Osteoblast (primary cell): Measurements from ENCODE around the gene GRM7. TPM values are rescaled to one million over a fixed set of nuclear protein-coding genes. Genes with fewer than 3 reads are reported as not detected.

ENCODE experiments used
- DNase-seq: peaks from one replicate; pipeline ENCODE4 v3.0.0; 2011; ENCODE audit warnings: low spot score, mixed read lengths; ENCODE audit not compliant: insufficient read length; ENCODE audit errors: missing footprints
- H2AFZ ChIP-seq: 2 replicates; pipeline ENCODE4 v1.6.0; 2011; ENCODE audit warnings: mild to moderate bottlenecking, low read length
- H3K27ac ChIP-seq: 2 replicates; pipeline ENCODE4 v1.5.1; 2011; ENCODE audit warnings: mild to moderate bottlenecking, low read depth, low read length, moderate library complexity
- H3K27me3 ChIP-seq: 2 replicates; pipeline ENCODE4 v1.6.0; 2012; ENCODE audit warnings: mild to moderate bottlenecking, control low read depth, inconsistent platforms, low read length, moderate library complexity; ENCODE audit not compliant: insufficient read depth
- H3K36me3 ChIP-seq: 2 replicates; pipeline ENCODE4 v1.5.1; 2011; ENCODE audit warnings: mild to moderate bottlenecking, low read length, control low read depth, moderate library complexity; ENCODE audit not compliant: insufficient read depth
- H3K4me1 ChIP-seq: 2 replicates; pipeline ENCODE4 v1.5.1; 2011; ENCODE audit warnings: mild to moderate bottlenecking, low read length, control low read depth, moderate library complexity; ENCODE audit not compliant: insufficient read depth
- H3K4me2 ChIP-seq: 2 replicates; pipeline ENCODE4 v1.6.0; 2011; ENCODE audit warnings: mild to moderate bottlenecking, low read length; ENCODE audit not compliant: insufficient read depth
- H3K4me3 ChIP-seq: fragments of 200-600 bp; sonication (generic); 3 replicates; pipeline ENCODE4 v1.5.1; 2012; ENCODE audit warnings: mild to moderate bottlenecking, low read length, inconsistent platforms; ENCODE audit not compliant: insufficient read depth
- H3K79me2 ChIP-seq: 2 replicates; pipeline ENCODE4 v1.6.0; 2012; ENCODE audit warnings: mild to moderate bottlenecking, low read length, control low read depth, inconsistent platforms; ENCODE audit not compliant: insufficient read depth
- H3K9me3 ChIP-seq: 2 replicates; pipeline ENCODE4 v1.5.1; 2011; ENCODE audit warnings: low read depth, low read length, control low read depth
- H4K20me1 ChIP-seq: 2 replicates; pipeline ENCODE4 v1.6.0; 2012; ENCODE audit warnings: mild to moderate bottlenecking, low read length, control low read depth; ENCODE audit not compliant: insufficient read depth
- total RNA-seq: library from RNA; depleted of rRNA; stranded (reverse); fragments of >200 nt; gene quantifications from 2 replicates; pipeline ENCODE4 v1.2.3, GENCODE V29; 2012
- TF ChIP-seq, protein P1 (sequence below): IDR thresholded peaks from 2 replicates; pipeline ENCODE4 v1.5.1; 2011; ENCODE audit warnings: mild to moderate bottlenecking, low read depth, low read length, moderate library complexity; ENCODE audit errors: extremely low read depth

The GRM7 gene
- total RNA-seq, 1 donor, result not detected

DNA sequence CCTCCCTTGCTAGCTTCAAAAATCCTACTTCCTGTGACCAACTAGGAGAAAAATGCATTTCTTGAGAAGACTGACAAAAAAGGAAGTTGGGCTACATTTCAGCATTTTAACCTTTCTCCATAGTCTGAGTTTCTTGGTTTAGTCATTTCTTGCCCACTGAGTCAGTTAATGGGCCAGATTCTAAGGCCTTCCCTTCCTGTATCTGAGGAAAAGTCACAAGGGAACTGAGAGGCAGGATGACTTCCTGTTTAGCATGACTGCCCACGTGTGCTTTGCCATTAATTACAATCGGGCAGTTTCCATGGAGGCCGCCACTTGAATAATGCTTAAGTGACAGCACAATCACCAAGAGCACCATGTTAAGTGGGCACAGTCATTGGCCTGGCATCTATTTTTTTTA, 846.3 kb downstream of the GRM7 start:
- no peaks in the 10 kb centered on the region for H4K20me1 ChIP-seq
- no peaks in the 10 kb centered on the region for H3K27me3 ChIP-seq
- H3K9me3 ChIP-seq, result peaks cover 5% of the 10 kb centered on the region
- TF ChIP-seq, protein P1, sequence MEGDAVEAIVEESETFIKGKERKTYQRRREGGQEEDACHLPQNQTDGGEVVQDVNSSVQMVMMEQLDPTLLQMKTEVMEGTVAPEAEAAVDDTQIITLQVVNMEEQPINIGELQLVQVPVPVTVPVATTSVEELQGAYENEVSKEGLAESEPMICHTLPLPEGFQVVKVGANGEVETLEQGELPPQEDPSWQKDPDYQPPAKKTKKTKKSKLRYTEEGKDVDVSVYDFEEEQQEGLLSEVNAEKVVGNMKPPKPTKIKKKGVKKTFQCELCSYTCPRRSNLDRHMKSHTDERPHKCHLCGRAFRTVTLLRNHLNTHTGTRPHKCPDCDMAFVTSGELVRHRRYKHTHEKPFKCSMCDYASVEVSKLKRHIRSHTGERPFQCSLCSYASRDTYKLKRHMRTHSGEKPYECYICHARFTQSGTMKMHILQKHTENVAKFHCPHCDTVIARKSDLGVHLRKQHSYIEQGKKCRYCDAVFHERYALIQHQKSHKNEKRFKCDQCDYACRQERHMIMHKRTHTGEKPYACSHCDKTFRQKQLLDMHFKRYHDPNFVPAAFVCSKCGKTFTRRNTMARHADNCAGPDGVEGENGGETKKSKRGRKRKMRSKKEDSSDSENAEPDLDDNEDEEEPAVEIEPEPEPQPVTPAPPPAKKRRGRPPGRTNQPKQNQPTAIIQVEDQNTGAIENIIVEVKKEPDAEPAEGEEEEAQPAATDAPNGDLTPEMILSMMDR, result no peak
- no peak overlapping the region for H2AFZ ChIP-seq
- H3K36me3 ChIP-seq, result no peaks in the 10 kb centered on the region
- H3K79me2 ChIP-seq, result no peaks in the 10 kb centered on the region
- H3K4me3 ChIP-seq, result no peak overlapping the region
- no peak overlapping the region for H3K4me2 ChIP-seq
- H3K4me1 ChIP-seq, result no peaks in the 10 kb centered on the region
- no peak for DNase-seq
- H3K27ac ChIP-seq, result no peak overlapping the region

DNA sequence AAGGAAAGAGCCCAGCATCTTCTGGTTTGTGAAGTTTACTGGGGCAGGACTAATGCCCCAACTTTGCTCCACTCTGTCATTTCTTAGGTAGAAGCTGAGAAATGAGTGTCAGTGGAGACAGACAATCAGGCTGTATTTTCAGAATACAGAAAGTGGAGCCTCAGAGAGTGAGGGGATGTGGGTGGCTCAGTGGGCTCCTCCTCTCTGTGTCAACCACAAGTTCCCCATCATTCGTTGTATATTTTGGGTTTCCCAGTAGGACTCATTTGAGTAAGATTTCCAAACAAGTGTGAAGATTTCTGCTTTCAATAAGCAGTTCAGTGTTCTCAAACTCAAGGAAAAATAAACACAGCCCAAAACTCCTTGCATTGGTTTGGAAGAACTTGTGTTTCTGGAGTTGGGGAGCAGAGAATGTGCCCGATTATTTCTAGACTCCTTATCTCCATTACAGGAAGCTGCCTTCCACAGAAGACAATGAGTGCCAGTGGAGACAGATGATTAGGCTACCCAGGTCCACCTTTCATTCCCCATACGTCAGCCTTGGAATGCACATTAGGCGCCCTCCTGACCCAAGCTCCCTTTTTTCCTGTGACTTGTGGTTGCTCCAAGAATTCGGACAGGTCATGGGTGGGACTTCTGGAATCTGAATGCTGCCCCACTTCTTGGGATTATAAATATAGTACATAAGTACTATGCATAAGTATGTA, 848.6 kb downstream of the GRM7 start:
- no peaks in the 10 kb centered on the region for H3K27me3 ChIP-seq
- H4K20me1 ChIP-seq, result no peaks in the 10 kb centered on the region
- H3K79me2 ChIP-seq, result no peaks in the 10 kb centered on the region
- no peak overlapping the region for H3K4me2 ChIP-seq
- H3K9me3 ChIP-seq, result peaks cover 8% of the 10 kb centered on the region
- no peak overlapping the region for H2AFZ ChIP-seq
- H3K36me3 ChIP-seq, result no peaks in the 10 kb centered on the region
- no peaks in the 10 kb centered on the region for H3K4me1 ChIP-seq
- TF ChIP-seq, protein P1, result no peak
- no peak overlapping the region for H3K27ac ChIP-seq
- DNase-seq, result no peak
- no peak overlapping the region for H3K4me3 ChIP-seq

DNA sequence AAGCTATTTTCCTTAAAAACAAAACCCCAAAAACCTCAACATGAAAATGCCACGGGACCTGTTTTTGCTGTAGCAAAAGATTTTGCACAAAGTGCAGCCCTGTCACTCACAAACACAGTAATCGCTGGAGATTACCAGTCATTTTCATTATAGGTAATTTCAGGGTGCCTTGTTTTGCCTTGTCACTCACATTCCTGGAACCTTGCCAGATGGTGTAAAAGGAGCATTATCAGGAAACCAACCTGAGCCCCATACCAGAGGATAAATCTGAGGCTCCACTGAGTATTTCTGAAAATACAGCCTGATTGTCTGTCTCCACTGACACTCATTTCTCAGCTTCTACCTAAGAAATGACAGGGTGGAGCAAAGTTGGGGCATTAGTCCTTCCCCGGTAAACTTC, 849.4 kb downstream of the GRM7 start:
- TF ChIP-seq, protein P1, result no peak
- no peaks in the 10 kb centered on the region for H3K27me3 ChIP-seq
- H3K36me3 ChIP-seq, result no peaks in the 10 kb centered on the region
- no peak overlapping the region for H3K4me3 ChIP-seq
- H3K27ac ChIP-seq, result no peak overlapping the region
- H2AFZ ChIP-seq, result no peak overlapping the region
- DNase-seq, result no peak
- no peaks in the 10 kb centered on the region for H3K79me2 ChIP-seq
- no peaks in the 10 kb centered on the region for H3K4me1 ChIP-seq
- peaks cover 8% of the 10 kb centered on the region for H3K9me3 ChIP-seq
- H4K20me1 ChIP-seq, result no peaks in the 10 kb centered on the region
- no peak overlapping the region for H3K4me2 ChIP-seq

DNA sequence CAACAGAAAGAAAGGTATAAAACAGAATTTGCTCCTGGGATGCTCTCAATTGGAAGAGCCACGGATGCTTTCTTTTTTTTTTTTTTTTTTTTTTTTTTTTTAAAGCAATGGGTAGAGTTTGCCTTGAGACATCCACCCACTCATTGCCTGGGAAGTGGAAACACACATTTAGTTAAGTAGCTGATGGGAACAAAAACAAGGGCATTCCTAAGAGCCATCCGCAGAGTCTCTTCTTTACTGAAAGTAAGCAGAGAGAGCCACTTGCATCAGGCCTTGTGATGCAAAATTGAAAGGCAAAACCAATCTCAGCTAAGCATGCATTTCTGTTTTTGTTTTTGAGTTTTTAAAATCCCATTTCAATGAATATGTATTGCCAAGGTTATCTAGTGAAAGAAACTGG, 852.8 kb downstream of the GRM7 start:
- no peaks in the 10 kb centered on the region for H3K27me3 ChIP-seq
- TF ChIP-seq, protein P1, result no peak
- H3K4me1 ChIP-seq, result no peaks in the 10 kb centered on the region

More for the DNA sequence above, 852.8 kb downstream of the GRM7 start:
- Histone ChIP-seq H3K36me3 (no peaks in the 10 kb centered on the region), H3K4me2 (no peak overlapping the region), H3K4me3 (no peak overlapping the region), H4K20me1 (no peaks in the 10 kb centered on the region), H3K79me2 (no peaks in the 10 kb centered on the region), H3K9me3 (peaks cover 8% of the 10 kb centered on the region), H2AFZ (no peak overlapping the region), H3K27ac (no peak overlapping the region)
- no peak for DNase-seq
